ENCODE data around the gene PEX7.

- no peak for TF ChIP-seq POLR2A (IDR thresholded peaks at IDR 0.05)
- TF ChIP-seq, protein P1, sequence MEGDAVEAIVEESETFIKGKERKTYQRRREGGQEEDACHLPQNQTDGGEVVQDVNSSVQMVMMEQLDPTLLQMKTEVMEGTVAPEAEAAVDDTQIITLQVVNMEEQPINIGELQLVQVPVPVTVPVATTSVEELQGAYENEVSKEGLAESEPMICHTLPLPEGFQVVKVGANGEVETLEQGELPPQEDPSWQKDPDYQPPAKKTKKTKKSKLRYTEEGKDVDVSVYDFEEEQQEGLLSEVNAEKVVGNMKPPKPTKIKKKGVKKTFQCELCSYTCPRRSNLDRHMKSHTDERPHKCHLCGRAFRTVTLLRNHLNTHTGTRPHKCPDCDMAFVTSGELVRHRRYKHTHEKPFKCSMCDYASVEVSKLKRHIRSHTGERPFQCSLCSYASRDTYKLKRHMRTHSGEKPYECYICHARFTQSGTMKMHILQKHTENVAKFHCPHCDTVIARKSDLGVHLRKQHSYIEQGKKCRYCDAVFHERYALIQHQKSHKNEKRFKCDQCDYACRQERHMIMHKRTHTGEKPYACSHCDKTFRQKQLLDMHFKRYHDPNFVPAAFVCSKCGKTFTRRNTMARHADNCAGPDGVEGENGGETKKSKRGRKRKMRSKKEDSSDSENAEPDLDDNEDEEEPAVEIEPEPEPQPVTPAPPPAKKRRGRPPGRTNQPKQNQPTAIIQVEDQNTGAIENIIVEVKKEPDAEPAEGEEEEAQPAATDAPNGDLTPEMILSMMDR (IDR thresholded peaks at IDR 0.05) = no peak
Observed at GRCh38 chr6:136952714-136953260, 130.4 kb downstream of the PEX7 start.
